NCI-H2081 treated with DMSO at 0.1 percent for 48 hours (cell line): ENCODE results near the gene INPP5A.
"Not testable (repeated sequence)": the region's sequence is repeated elsewhere in the genome, so short reads cannot be mapped to it uniquely, and the experiment has no call there.

Experiments
- DNase-seq: peaks from one replicate; lab custom pipeline; 2025; lab: John Stamatoyannopoulos, UW

Gene INPP5A

GRCh38 chr10:132786884-132787494, 249.4 kb downstream of the INPP5A start:
- DNase-seq = no peak

- no peak for DNase-seq
These were observed 250.1 kb downstream of the INPP5A start for GRCh38 chr10:132787495-132788179.

DNA sequence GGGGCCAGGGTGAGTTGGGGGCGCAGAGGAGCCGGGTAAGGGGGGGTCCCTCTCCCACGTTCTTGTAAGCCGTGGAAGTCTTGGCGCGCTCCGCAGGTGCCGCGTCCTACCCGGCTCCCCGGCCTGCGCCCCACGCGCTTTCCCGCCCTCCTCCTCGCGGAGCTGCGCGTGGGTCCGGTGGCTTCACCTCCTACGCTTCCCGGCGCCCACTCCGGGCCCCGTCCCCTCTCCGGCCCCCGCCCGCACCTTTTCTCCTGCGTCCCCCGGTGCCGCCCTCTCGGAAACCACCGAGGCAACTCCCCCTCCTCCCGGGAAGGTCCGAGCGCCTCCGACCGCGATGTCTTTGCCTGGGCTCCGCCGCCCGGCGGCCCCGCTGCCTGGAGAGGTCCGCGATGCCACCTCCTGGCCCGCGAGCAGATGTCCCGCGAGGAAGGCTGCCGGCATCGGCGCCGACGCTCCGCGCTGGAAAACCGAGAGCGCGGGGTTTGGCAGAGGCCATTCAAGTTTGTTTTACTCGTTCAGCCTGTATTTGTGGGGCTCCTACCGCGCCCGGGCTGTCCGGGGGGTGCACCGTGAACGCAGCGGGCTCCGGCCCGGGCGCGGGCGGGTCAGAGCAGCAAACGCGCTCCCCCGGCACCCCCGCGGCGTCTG, 250.7 kb downstream of the INPP5A start:
- no peak for DNase-seq

- no peak for DNase-seq
These were observed 251.2 kb downstream of the INPP5A start for GRCh38 chr10:132788831-132789219.

- no peak for DNase-seq
These were observed 252.1 kb downstream of the INPP5A start for GRCh38 chr10:132789659-132790148.

DNA sequence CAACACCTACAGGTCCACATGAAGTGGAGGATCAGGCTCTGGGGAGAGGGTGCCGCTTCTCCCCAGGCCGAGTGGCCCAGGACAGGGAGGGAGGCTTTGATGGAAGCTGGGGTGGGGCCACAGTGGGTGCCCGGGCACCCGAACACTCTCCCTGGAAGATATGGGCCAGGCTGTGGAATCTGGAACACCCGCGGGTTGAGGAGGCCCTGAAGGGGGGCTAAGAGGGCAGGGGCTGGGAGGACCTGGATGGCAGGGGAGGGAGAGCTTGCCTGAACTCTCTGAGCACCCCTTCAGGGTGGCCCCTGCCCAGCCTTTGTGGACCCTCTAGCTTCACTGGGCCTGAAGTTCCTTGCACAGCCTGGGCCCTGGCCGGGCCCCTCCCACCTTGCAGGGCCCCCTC, 252.9 kb downstream of the INPP5A start:
- no peak for DNase-seq

- DNase-seq = no peak
These were observed 253.6 kb downstream of the INPP5A start for GRCh38 chr10:132790934-132791829.

- DNase-seq = not testable (repeated sequence)
These were observed 254.5 kb downstream of the INPP5A start for GRCh38 chr10:132792099-132792498.

DNA sequence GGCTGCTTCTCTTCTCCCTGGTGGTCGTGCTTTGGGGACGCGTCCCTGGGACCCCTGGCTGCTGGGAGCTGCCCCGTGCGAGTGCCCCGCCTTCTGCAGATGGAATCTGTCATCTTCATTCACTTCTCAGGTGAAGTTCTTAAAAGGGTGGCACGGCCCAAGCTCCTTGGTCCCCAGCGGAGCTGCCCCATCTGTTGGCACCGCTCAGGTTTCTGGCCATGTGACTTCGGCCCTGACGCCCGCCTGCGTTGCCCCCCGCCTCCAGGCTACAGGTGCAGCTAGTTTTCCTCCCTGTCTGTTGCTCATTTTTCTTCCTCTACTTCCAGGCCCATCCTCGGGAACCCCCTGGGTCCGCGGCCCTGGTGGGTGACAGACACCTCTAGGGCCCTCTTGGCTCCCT, 255.2 kb downstream of the INPP5A start:
- DNase-seq = no peak

- no peak for DNase-seq
These were observed 255.6 kb downstream of the INPP5A start for GRCh38 chr10:132793213-132793612.

GRCh38 chr10:132793871-132794849, 256.6 kb downstream of the INPP5A start:
- DNase-seq = no peak

GRCh38 chr10:132796846-132797245, 259.3 kb downstream of the INPP5A start:
- DNase-seq = no peak

DNA sequence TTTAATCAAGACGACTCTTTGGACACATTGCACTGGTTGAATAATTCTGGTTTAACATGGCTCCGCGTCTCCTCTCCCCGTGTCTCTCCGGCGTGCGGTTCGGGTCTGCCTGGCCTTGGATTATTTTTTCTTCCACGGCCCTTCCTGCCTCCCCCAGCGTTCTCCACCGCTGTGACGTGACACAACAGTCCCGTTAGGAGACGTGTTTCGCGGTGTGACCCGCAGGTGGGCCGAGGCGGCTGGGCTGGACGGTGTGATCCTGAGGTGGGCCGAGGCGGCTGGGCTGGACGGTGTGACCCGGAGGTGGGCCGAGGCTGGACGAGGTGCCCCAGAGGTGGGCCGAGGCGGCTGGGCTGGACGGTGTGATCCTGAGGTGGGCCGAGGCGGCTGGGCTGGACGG, 260.4 kb downstream of the INPP5A start:
- DNase-seq = not testable (repeated sequence)

- DNase-seq = no peak
These were observed 260.8 kb downstream of the INPP5A start for GRCh38 chr10:132798403-132798802.

DNA sequence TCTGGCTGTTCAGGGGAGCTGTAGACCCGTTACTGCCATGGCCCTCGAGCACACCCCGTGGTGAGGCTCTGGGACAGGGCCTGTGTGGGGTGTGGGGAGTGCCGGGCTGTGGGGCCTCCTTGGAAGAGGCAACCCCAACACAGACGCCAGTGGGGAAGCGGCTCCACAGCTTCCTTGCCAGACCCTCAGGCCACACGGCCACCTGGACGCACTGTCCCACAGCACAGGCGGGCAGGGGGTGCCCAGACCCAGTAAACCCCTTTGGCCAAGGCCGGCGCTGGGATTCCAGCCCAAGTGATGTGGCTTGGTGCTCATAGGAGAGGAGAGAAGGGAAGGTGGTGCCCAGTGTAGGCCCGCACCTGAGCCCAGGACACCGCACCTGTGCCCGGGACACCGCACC, 261.3 kb downstream of the INPP5A start:
- DNase-seq = no peak

GRCh38 chr10:132799865-132800264, 262.3 kb downstream of the INPP5A start:
- DNase-seq = no peak

DNA sequence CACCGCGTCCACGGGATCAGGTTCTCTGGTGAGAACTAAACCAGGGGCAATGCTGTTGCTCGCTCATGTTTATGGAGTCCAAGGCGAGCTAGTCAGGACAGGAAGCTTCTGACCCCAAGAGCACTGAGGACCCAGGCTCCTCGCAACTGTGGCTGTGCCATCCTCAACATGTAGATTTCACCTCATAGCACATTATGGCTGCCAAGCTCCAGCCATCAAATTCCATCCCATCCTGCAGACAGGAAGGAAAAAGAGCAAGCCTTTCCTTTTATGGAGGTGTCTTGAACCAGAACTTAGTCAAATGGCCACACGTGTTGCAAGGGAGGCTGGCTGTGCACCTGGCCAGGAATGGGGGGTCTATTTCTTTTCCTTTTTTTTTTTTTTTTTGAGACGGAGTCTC, 264.5 kb downstream of the INPP5A start:
- DNase-seq = no peak

- no peak for DNase-seq
These were observed 265.2 kb downstream of the INPP5A start for GRCh38 chr10:132802694-132803320.

- DNase-seq = no peak
These were observed 266.0 kb downstream of the INPP5A start for GRCh38 chr10:132803416-132804210.

DNA sequence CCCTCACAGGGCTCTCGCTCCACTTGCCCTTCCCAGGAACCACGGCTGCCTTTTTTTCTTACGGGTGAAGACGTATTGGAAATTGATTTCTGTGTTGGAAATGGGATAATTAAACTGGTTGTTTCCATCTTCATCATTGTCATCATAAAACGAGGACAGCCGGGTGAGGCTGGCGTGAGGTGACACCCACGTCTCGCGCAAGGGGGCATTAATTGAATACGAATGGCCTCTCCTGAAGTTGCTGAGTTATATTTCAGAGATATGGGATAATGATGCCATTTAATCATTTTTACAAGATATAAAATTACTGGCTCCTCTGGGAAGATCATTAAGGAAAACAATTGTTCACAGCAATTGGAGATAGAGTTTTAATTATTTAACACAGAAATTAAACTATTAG, 266.7 kb downstream of the INPP5A start:
- no peak for DNase-seq
